Ishikawa (cell line): ENCODE data around the gene DAO.

ENCODE experiments used
- CEBPB ChIP-seq: IDR thresholded peaks from 2 replicates; pipeline ENCODE4 v1.6.1; 2012
- EP300 ChIP-seq: IDR thresholded peaks from 2 replicates; pipeline ENCODE4 v1.6.1; 2012; ENCODE audit warnings: borderline replicate concordance
- RAD21 ChIP-seq: IDR thresholded peaks from 2 replicates; pipeline ENCODE4 v1.6.1; 2012; ENCODE audit warnings: low read depth
- TAF1 ChIP-seq: IDR thresholded peaks from 2 replicates; pipeline ENCODE4 v1.6.1; 2012; ENCODE audit warnings: low read depth, mild to moderate bottlenecking
- TCF12 ChIP-seq: IDR thresholded peaks from 2 replicates; pipeline ENCODE4 v1.6.1; 2012; ENCODE audit warnings: low read depth
- TEAD4 ChIP-seq: IDR thresholded peaks from 2 replicates; pipeline ENCODE4 v1.6.1; 2012
- YY1 ChIP-seq: IDR thresholded peaks from 2 replicates; pipeline ENCODE4 v1.6.1; 2012; ENCODE audit warnings: low read depth
- TF ChIP-seq, protein P1 (sequence below): IDR thresholded peaks from 2 replicates; pipeline ENCODE4 v1.6.1; 2012
- TF ChIP-seq, protein P2 (sequence below): IDR thresholded peaks from 2 replicates; pipeline ENCODE4 v1.6.1; 2012; ENCODE audit warnings: low read depth, mild to moderate bottlenecking

GRCh38 chr12:108947097-108947496, 67.2 kb downstream of the DAO start:
- no peak for TF ChIP-seq CEBPB
- TF ChIP-seq EP300, result no peak
- no peak for TF ChIP-seq TAF1
- no peak for TF ChIP-seq TEAD4
- TF ChIP-seq RAD21, result no peak
- TF ChIP-seq YY1, result no peak
- TF ChIP-seq, protein P1, sequence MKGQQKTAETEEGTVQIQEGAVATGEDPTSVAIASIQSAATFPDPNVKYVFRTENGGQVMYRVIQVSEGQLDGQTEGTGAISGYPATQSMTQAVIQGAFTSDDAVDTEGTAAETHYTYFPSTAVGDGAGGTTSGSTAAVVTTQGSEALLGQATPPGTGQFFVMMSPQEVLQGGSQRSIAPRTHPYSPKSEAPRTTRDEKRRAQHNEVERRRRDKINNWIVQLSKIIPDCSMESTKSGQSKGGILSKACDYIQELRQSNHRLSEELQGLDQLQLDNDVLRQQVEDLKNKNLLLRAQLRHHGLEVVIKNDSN, result no peak
- no peak for TF ChIP-seq TCF12
- TF ChIP-seq, protein P2, sequence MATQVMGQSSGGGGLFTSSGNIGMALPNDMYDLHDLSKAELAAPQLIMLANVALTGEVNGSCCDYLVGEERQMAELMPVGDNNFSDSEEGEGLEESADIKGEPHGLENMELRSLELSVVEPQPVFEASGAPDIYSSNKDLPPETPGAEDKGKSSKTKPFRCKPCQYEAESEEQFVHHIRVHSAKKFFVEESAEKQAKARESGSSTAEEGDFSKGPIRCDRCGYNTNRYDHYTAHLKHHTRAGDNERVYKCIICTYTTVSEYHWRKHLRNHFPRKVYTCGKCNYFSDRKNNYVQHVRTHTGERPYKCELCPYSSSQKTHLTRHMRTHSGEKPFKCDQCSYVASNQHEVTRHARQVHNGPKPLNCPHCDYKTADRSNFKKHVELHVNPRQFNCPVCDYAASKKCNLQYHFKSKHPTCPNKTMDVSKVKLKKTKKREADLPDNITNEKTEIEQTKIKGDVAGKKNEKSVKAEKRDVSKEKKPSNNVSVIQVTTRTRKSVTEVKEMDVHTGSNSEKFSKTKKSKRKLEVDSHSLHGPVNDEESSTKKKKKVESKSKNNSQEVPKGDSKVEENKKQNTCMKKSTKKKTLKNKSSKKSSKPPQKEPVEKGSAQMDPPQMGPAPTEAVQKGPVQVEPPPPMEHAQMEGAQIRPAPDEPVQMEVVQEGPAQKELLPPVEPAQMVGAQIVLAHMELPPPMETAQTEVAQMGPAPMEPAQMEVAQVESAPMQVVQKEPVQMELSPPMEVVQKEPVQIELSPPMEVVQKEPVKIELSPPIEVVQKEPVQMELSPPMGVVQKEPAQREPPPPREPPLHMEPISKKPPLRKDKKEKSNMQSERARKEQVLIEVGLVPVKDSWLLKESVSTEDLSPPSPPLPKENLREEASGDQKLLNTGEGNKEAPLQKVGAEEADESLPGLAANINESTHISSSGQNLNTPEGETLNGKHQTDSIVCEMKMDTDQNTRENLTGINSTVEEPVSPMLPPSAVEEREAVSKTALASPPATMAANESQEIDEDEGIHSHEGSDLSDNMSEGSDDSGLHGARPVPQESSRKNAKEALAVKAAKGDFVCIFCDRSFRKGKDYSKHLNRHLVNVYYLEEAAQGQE, result no peak
